ENCODE measurements around the gene DGKI. TPM values are rescaled to one million over a fixed set of nuclear protein-coding genes. Genes with fewer than 3 reads are reported as not detected.

DGKI gene
- total and polyA plus RNA-seq, 9 of the 15 experiments (the other 6 are each of a cell fraction or from before 2014, with no cell fraction given), result 0.11 to 0.54 (median 0.15) TPM; not detected in 5

- TF ChIP-seq MAZ (CRISPR knock-in tag; conservative IDR thresholded peaks at IDR 0.05 in 1 of 2, IDR thresholded peaks at IDR 0.05 in 1 of 2), result 0 out of 4 replicates have a peak, but pooled peaks of 1 of the 2 experiments have one; percentile 17
- no peak for TF ChIP-seq ZNF174 (CRISPR knock-in tag; IDR thresholded peaks at IDR 0.05)
- no peak for TF ChIP-seq MXD1 (CRISPR knock-in tag; IDR thresholded peaks at IDR 0.05; ENCODE audit: borderline replicate concordance, poor library complexity, severe bottlenecking)
- no peak for TF ChIP-seq ZHX1 (conservative IDR thresholded peaks at IDR 0.05; ENCODE audit: low read length)
- peak; percentile 85 for TF ChIP-seq CREB1 (IDR thresholded peaks at IDR 0.05)
- peak; percentile 83 for TF ChIP-seq CREB1 (CRISPR knock-in tag; IDR thresholded peaks at IDR 0.05)
- no peak for TF ChIP-seq MBD1 (CRISPR knock-in tag; IDR thresholded peaks at IDR 0.05)
- TF ChIP-seq ATF7 (IDR thresholded peaks at IDR 0.05), result no peak
- TF ChIP-seq ZNF398 (CRISPR knock-in tag; IDR thresholded peaks at IDR 0.05), result no peak
- no peak for TF ChIP-seq ZNF143 (CRISPR knock-in tag; IDR thresholded peaks at IDR 0.05)
- no peak for TF ChIP-seq ZBTB40 (IDR thresholded peaks at IDR 0.05)
- no peak for TF ChIP-seq ZBTB40 (CRISPR knock-in tag; IDR thresholded peaks at IDR 0.05)
Observed at GRCh38 chr7:137890449-137890921, 43.7 kb upstream of the DGKI start (continued).
